WERI-Rb-1 (cell line): ENCODE measurements around the gene OXER1.
A peak's percentile ranks its signal among the peaks of the same experiment; 100 is the strongest.

Experiments
- DNase-seq: peaks from one replicate; pipeline ENCODE4 v3.0.0-alpha.2; 2020
- H3K27ac ChIP-seq: fragments of 250-450 bp; sonication (Bioruptor Pico); 2 replicates; pipeline ENCODE4 v1.5.1; 2020; ENCODE audit warnings: mild to moderate bottlenecking, moderate library complexity
- H3K27me3 ChIP-seq: fragments of 250-450 bp; sonication (Bioruptor Pico); 2 replicates; pipeline ENCODE4 v1.5.1; 2021; ENCODE audit warnings: mild to moderate bottlenecking, low read depth, moderate library complexity; ENCODE audit not compliant: insufficient read depth, severe bottlenecking
- H3K36me3 ChIP-seq: fragments of 250-450 bp; sonication (Bioruptor Pico); 2 replicates; pipeline ENCODE4 v1.5.1; 2020; ENCODE audit warnings: mild to moderate bottlenecking, moderate library complexity
- H3K4me3 ChIP-seq: 2 replicates; pipeline ENCODE4 v1.5.1; 2011; ENCODE audit warnings: low read depth, mild to moderate bottlenecking, control low read depth, low read length
- H3K9me3 ChIP-seq: fragments of 250-450 bp; sonication (Bioruptor Pico); 2 replicates; pipeline ENCODE4 v1.5.1; 2021; ENCODE audit warnings: mild to moderate bottlenecking, moderate library complexity; ENCODE audit not compliant: severe bottlenecking
- CTCF ChIP-seq: IDR thresholded peaks from 2 replicates; pipeline ENCODE4 v1.5.1; 2011; ENCODE audit warnings: low read depth, mild to moderate bottlenecking, control low read depth, inconsistent platforms, low read length

Gene OXER1

GRCh38 chr2:42764096-42764495 lies at the start of gene OXER1:
TSS of gene OXER1 (minus strand) at chr2:42764135. CDS start at chr2:42764062, 73 bp downstream.
- no peak for DNase-seq
- Histone ChIP-seq H3K9me3 (no peaks in the 10 kb centered on the region), H3K27me3 (no peaks in the 10 kb centered on the region), H3K27ac (no peak within 1 kb of the TSS), H3K36me3 (no peaks in the 10 kb centered on the region), H3K4me3 (no peak within 1 kb of the TSS)
- TF ChIP-seq CTCF = no peak

- Histone ChIP-seq H3K27me3 (no peaks in the 10 kb centered on the region), H3K27ac (no peak overlapping the region), H3K4me3 (no peak overlapping the region), H3K9me3 (no peaks in the 10 kb centered on the region), H3K36me3 (no peaks in the 10 kb centered on the region)
- peak; percentile 33; the same call in 1 of the 2 replicates for TF ChIP-seq CTCF
- peak; percentile 24 for DNase-seq
Observed at GRCh38 chr2:42812899-42813479, 49.1 kb upstream of the OXER1 start.

GRCh38 chr2:42810971-42811811 lies 47.3 kb upstream of the OXER1 start:
- Histone ChIP-seq H3K27me3 (no peaks in the 10 kb centered on the region), H3K36me3 (no peaks in the 10 kb centered on the region), H3K4me3 (peak overlapping the region; percentile 46), H3K9me3 (no peaks in the 10 kb centered on the region), H3K27ac (peak overlapping the region; percentile 97)
- TF ChIP-seq CTCF = no peak
- peak; percentile 60 for DNase-seq

- peak; percentile 96 for DNase-seq
- no peaks in the 10 kb centered on the region for H3K9me3 ChIP-seq
- H3K27ac ChIP-seq = peak overlapping the region; percentile 97
- no peaks in the 10 kb centered on the region for H3K36me3 ChIP-seq
- H3K4me3 ChIP-seq = peak overlapping the region; percentile 46
- H3K27me3 ChIP-seq = no peaks in the 10 kb centered on the region
- TF ChIP-seq CTCF = no peak
Observed at GRCh38 chr2:42810121-42810970, 46.4 kb upstream of the OXER1 start.

GRCh38 chr2:42809819-42810120 lies 45.8 kb upstream of the OXER1 start:
- H3K9me3 ChIP-seq = no peaks in the 10 kb centered on the region
- 0 out of 2 replicates have a peak, but pooled peaks have one; percentile 32 for TF ChIP-seq CTCF
- H3K4me3 ChIP-seq = peak overlapping the region; percentile 46
- H3K36me3 ChIP-seq = no peaks in the 10 kb centered on the region
- DNase-seq = peak; percentile 88
- no peaks in the 10 kb centered on the region for H3K27me3 ChIP-seq
- H3K27ac ChIP-seq = peak overlapping the region; percentile 97
